A673 (cell line): ENCODE data around the gene EEF1B2. TPM values are rescaled to one million over a fixed set of nuclear protein-coding genes. Genes with fewer than 3 reads are reported as not detected.

ENCODE experiments used
- total RNA-seq: library from RNA; stranded (reverse); gene quantifications from 2 replicates; pipeline ENCODE4 v1.2.3, GENCODE V29; 2021

Gene EEF1B2
- total RNA-seq, 1 experiment from 2014 or later, result 629 TPM

Other genes with a start within 250 kb of the EEF1B2 start
- gene INO80D, start 73.7 kb upstream of the EEF1B2 start, total RNA-seq, result 20.9 and 21.7 TPM in 2 replicates
- 134 and 151 TPM in 2 replicates for gene NDUFS1, start 451 bp upstream of the EEF1B2 start, total RNA-seq
- 0.75 and 1.8 TPM in 2 replicates for gene ZDBF2, start 114.8 kb downstream of the EEF1B2 start, total RNA-seq